Activated naive CD8-positive, alpha-beta T cell (primary cell): ENCODE results near the gene CSNK1D.

ENCODE experiments used
- H3K27ac Mint-ChIP-seq: one replicate; pipeline ENCODE4 v1.8.0; 2021; ENCODE audit warnings: mixed read lengths
- H3K27me3 Mint-ChIP-seq: one replicate; pipeline ENCODE4 v1.8.0; 2021; ENCODE audit warnings: mixed read lengths
- H3K36me3 Mint-ChIP-seq: one replicate; pipeline ENCODE4 v1.8.0; 2021; ENCODE audit warnings: mixed read lengths
- H3K4me1 Mint-ChIP-seq: one replicate; pipeline ENCODE4 v1.8.0; 2021; ENCODE audit warnings: low read depth, mixed read lengths
- H3K4me3 Mint-ChIP-seq: one replicate; pipeline ENCODE4 v1.8.0; 2021; ENCODE audit warnings: mild to moderate bottlenecking, mixed read lengths
- H3K9me3 Mint-ChIP-seq: one replicate; pipeline ENCODE4 v1.8.0; 2021; ENCODE audit warnings: low read depth, mixed read lengths

The CSNK1D gene

GRCh38 chr17:82273327-82274133 is at the start of gene CSNK1D:
Gene CSNK1D, minus strand, starts transcription at chr17:82273700. Its CDS starts 319 bp downstream, at chr17:82273381.
- H3K4me1 Mint-ChIP-seq, result peaks cover 40% of the 10 kb centered on the region
- H3K27ac Mint-ChIP-seq, result peak within 1 kb of the TSS; percentile 98
- H3K36me3 Mint-ChIP-seq, result peaks cover 8% of the 10 kb centered on the region
- H3K9me3 Mint-ChIP-seq, result no peaks in the 10 kb centered on the region
- no peaks in the 10 kb centered on the region for H3K27me3 Mint-ChIP-seq
- peak within 1 kb of the TSS; percentile 90 for H3K4me3 Mint-ChIP-seq

DNA sequence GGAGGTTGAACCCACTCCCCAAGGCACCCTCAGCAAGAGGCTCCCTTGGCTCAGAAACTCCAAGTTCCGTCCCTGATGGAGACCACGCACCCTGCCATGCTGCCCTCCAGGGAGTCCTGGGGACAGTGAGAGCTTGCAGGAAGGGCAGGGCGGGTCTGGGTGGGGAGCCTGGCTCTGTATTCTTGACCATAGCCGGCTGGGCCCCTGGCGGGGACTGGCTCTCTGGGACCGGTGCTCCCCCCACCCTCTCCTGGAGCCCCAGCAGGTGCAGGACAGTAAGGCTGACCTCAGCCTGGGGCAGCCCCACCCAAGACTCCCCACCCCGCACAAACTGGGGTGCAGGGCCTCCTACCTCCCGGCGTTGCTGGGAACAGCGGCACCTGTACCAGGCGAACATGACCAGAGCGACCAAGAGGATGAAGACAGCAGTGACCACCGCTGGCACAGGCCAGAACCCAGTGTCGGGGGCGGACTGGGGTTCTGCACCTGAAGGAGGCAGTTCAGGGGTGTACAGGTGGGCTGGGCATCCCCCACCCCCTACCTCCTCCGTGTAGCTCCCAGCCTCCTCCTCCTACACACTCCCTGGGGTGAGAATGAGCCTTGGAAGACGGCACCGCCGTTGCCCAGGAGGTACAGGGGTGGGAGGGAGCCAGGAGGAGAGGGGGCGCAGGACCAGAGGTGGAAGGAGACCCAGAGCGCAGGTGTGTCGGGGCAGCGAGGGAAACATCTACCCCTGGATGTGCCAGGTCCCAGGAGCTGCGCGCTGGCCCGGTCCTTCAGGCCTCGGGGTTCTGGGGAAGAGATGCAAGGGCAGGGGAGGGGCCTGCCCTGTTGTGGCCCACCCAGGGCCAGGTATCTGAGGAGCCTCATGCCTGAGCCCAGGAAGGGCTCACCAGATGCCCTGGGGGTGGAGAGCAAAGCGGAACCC is 49.3 kb upstream of the CSNK1D start:
- Mint-ChIP-seq H3K36me3 (no peaks in the 10 kb centered on the region), H3K4me3 (peak overlapping the region; percentile 87), H3K27me3 (no peaks in the 10 kb centered on the region), H3K27ac (peak overlapping the region; percentile 93), H3K4me1 (peaks cover 19% of the 10 kb centered on the region), H3K9me3 (no peaks in the 10 kb centered on the region)

DNA sequence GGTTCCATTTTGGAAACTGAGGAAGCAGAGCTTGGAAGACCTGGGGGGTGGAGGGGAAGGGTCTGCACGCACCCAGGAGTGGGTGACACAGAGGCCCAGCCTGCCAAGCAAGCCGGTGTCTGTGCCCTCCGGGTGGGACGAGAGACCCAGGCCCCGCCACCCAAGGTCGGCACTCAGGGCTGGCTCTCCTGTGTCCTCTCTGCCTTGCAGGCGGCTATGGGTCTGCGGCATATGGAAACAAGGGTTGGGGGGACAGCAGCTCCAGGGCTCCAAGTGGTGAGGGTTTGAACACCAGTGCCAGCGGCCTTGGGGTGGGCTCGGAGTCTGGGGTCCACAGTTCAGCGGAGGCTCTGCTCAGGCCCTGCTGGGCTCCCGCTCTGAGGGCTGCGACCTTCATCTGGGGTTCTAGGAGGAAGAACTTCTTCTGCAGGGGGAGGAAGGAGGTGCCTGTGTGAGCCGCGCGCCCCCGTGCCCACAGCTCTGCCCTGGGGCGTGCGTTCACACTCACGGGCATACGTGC is 48.5 kb upstream of the CSNK1D start:
- Mint-ChIP-seq H3K36me3 (no peaks in the 10 kb centered on the region), H3K27me3 (no peaks in the 10 kb centered on the region), H3K9me3 (no peaks in the 10 kb centered on the region), H3K4me1 (peaks cover 21% of the 10 kb centered on the region), H3K27ac (peak overlapping the region; percentile 93), H3K4me3 (peak overlapping the region; percentile 87)

- H3K27me3 Mint-ChIP-seq, result no peaks in the 10 kb centered on the region
- no peaks in the 10 kb centered on the region for H3K9me3 Mint-ChIP-seq
- H3K4me1 Mint-ChIP-seq, result peaks cover 23% of the 10 kb centered on the region
- peak overlapping the region; percentile 98 for H3K27ac Mint-ChIP-seq
- H3K4me3 Mint-ChIP-seq, result peak overlapping the region; percentile 91
- no peaks in the 10 kb centered on the region for H3K36me3 Mint-ChIP-seq
Observed at GRCh38 chr17:82320956-82321927, 47.7 kb upstream of the CSNK1D start.

DNA sequence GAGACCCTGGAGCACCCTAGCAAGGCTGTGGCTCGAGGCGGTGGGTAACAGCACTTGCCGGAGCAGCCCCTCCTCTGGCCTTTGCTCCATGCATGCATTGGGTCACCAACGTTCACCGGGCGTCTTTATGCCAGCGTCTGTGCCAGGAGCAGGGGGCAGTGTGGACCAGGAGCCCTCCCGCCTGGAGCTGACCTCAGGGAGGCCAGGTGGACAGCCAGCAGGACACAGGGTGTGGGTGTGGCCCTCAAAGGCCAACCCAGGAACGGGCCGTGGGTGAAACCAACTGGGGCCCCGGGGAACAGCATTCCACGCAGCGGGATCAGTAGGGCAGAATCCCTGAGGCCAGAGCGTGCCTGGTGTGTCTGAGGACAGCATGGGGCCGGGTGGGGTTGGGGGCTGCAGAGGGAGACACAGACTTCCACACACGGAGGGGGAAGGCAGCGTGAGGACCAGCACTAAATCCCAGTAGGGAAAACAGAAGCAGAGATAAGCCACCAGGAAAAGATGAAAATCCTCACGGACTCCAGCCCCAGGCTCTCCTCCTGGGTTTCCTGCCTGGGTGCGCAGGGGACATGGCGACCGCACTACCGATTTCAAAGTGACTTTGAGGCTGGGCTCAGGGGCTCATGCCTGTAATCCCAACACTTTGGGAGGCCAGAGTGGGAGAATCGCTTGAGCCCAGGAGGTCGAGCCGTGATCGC is 46.8 kb upstream of the CSNK1D start:
- H3K4me3 Mint-ChIP-seq, result peak overlapping the region; percentile 67
- H3K4me1 Mint-ChIP-seq, result peaks cover 26% of the 10 kb centered on the region
- no peaks in the 10 kb centered on the region for H3K27me3 Mint-ChIP-seq
- peak overlapping the region; percentile 98 for H3K27ac Mint-ChIP-seq
- H3K36me3 Mint-ChIP-seq, result peaks cover 2% of the 10 kb centered on the region
- no peaks in the 10 kb centered on the region for H3K9me3 Mint-ChIP-seq

GRCh38 chr17:82319619-82320062 is 46.1 kb upstream of the CSNK1D start:
- Mint-ChIP-seq H3K27me3 (no peaks in the 10 kb centered on the region), H3K4me1 (peaks cover 24% of the 10 kb centered on the region), H3K4me3 (no peak overlapping the region), H3K27ac (peak overlapping the region; percentile 64), H3K36me3 (peaks cover 2% of the 10 kb centered on the region), H3K9me3 (no peaks in the 10 kb centered on the region)

DNA sequence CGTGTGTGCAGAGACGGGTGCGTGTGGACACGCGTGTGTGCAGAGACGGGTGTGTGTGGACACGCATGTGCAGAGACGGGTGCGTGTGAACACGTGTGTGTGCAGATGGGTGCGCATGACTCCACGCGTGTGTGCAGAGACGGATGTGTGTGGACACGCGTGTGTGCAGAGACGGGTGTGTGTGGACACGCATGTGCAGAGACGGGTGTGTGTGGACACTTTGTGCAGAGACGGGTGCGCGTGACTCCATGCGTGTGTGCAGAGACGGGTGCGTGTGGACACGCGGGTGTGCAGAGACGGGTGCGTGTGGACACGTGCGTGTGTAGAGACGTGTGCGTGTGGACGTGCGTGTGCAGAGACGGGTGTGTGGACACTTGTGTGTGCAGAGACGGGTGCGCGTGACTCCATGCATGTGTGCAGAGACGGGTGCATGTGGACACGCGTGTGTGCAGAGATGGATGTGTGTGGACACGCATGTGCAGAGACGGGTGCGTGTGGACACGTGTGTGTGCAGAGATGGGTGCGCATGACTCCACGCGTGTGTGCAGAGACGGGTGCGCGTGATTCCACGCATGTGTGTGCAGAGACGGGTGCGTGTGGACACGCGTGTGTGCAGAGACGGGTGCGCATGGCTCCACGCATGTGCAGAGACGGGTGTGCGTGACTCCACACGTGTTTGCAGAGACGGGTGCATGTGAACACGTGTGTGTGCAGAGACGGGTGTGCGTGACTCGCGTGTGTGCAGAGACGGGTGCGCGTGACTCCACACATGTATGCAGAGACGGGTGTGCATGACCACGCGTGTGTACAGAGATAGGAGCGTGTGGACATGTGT is 45.5 kb upstream of the CSNK1D start:
- peaks cover 22% of the 10 kb centered on the region for H3K4me1 Mint-ChIP-seq
- H3K36me3 Mint-ChIP-seq, result peaks cover 2% of the 10 kb centered on the region
- H3K9me3 Mint-ChIP-seq, result no peaks in the 10 kb centered on the region
- no peak overlapping the region for H3K27ac Mint-ChIP-seq
- H3K27me3 Mint-ChIP-seq, result no peaks in the 10 kb centered on the region
- no peak overlapping the region for H3K4me3 Mint-ChIP-seq

- Mint-ChIP-seq H3K36me3 (peaks cover 4% of the 10 kb centered on the region), H3K27ac (no peak overlapping the region), H3K27me3 (no peaks in the 10 kb centered on the region), H3K9me3 (no peaks in the 10 kb centered on the region), H3K4me3 (no peak overlapping the region), H3K4me1 (peaks cover 29% of the 10 kb centered on the region)
Observed at GRCh38 chr17:82318169-82318498, 44.6 kb upstream of the CSNK1D start.

GRCh38 chr17:82317394-82318168 is 44.1 kb upstream of the CSNK1D start, which contains the start of gene CD7:
Gene CD7, minus strand, starts transcription at chr17:82317608. Its CDS starts 113 bp downstream, at chr17:82317495.
- Mint-ChIP-seq H3K36me3 (peaks cover 4% of the 10 kb centered on the region), H3K4me1 (peaks cover 29% of the 10 kb centered on the region), H3K27me3 (no peaks in the 10 kb centered on the region), H3K27ac (peak within 1 kb of the TSS; percentile 98), H3K9me3 (no peaks in the 10 kb centered on the region), H3K4me3 (peak within 1 kb of the TSS; percentile 96)

DNA sequence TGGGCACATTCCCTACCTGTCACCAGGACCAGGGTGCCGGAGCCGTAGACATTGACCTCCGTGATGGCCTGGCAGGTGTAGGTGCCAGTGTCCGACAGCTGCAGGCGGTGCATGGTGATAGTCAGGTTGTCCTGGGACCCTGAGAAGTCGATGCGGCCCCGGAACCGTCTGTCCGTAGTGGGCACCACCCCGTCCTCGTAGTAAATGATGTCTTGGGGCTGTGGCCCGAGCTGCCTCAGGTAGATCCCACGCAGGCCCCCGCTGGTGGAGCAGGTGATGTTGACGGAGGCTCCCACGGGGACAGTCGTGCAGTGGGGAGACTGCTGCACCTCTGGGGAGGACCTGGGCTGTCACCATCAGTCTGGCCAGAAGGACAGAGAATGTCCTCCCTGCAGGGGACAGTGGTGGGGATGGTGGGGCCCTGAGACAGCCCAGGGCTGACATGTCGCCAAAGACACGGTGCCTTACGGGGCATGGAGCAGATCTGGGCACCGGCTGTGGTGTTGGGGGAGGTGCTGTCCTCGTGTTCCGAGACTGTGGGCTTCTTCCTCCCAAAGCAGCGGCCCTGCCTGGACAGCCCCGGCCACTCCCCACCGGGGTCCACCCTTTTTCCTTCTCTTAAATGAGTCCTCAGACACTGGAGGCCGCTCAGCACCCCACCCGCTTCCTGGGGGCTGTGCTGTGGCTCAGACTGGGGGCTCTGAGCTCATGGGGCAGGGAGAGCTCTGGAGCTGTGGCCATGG is 43.3 kb upstream of the CSNK1D start:
- peaks cover 4% of the 10 kb centered on the region for H3K36me3 Mint-ChIP-seq
- peak overlapping the region; percentile 98 for H3K27ac Mint-ChIP-seq
- H3K27me3 Mint-ChIP-seq, result no peaks in the 10 kb centered on the region
- no peaks in the 10 kb centered on the region for H3K9me3 Mint-ChIP-seq
- H3K4me1 Mint-ChIP-seq, result peaks cover 24% of the 10 kb centered on the region
- H3K4me3 Mint-ChIP-seq, result peak overlapping the region; percentile 96

GRCh38 chr17:82315703-82316358 is 42.3 kb upstream of the CSNK1D start:
- Mint-ChIP-seq H3K36me3 (peaks cover 4% of the 10 kb centered on the region), H3K4me1 (peaks cover 24% of the 10 kb centered on the region), H3K9me3 (no peaks in the 10 kb centered on the region), H3K27me3 (no peaks in the 10 kb centered on the region), H3K27ac (peak overlapping the region; percentile 98), H3K4me3 (peak overlapping the region; percentile 96)
